ENCODE measurements around the gene NOVA2.
A peak's percentile ranks its signal among the peaks of the same experiment; 100 is the strongest.

NOVA2 gene

DNA sequence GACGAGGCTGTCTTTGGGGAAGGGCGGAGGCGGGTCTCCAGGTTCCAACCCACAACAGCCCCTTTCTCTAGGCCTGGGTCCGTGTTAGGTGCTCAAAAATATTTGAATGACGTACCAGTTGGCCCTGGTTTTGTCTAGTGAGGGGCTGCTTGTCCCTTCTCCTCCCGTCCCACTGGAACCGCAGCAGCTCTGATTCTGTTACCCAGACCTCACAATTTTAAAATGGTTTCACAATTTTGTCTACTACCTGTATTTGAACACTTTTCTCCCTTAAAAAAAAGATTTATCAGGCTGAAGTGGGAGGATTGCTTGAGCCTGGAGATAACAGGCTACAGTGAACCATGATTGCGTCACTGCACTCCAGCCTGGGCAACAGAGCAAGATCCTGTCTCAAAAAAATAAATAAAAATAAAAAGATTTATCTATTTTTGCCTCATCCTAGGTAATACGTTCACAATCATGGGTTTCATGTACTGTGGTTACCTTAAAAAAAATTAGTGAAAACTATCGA lies 86.4 kb downstream of the NOVA2 start:
- H3K36me3 ChIP-seq (ENCODE audit: control insufficient read depth, insufficient read depth, low read length): no peaks in the 10 kb centered on the region
- H3K9me3 ChIP-seq (ENCODE audit: control insufficient read depth, insufficient read depth, low read length): no peaks in the 10 kb centered on the region
- H3K27ac ChIP-seq (ENCODE audit: low read depth, low read length): peak overlapping the region; percentile 93
- no peaks in the 10 kb centered on the region for H3K27me3 ChIP-seq (ENCODE audit: control insufficient read depth, insufficient read depth, low read length)
- H3K9ac ChIP-seq (ENCODE audit: low read depth, low read length): peak overlapping the region; percentile 81
- H3K4me1 ChIP-seq (ENCODE audit: control insufficient read depth, insufficient read depth, low read length): peaks cover 3% of the 10 kb centered on the region; the same call in 1 of the 2 replicates
- peak overlapping the region; percentile 83 for H3K4me3 ChIP-seq (ENCODE audit: low read depth, low read length)

DNA sequence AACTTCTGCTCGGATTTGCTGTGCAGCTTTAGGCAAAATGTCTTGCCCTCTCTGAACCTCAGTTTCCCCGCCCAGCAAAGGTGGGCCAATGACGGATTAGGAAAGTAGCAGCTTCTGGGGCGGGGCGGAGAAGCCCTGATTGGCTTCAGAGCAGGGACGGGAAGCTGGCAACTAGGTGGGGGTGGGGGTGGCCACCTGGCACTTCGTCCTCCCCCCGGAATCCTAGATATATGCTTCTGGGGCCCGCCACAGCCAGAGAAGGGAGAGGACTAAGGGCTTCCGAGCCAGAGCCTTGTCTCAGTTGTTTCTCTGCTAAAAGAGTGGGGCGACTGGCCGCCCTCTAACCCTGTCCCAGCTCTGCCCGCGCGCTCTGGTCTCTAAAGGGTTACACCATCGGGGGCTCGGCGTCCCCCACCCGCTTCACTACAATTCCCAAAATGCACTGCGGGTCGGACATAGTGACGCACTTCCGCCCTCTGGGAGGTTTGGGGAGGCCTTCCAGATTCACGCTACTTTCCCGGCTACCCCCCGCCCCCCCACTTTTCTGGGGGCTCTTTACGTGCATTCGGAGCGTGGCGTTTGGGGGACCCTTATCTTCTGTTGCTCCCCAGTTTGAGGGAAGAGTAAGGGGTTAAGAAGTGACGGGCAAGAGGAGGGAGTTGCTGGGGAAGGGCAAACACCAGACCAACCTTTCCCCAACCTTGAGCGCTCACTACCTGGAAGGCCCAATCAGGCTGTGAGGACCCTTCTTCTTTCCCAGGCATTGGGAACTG lies 87.1 kb downstream of the NOVA2 start:
- Histone ChIP-seq H3K4me1 (ENCODE audit: control insufficient read depth, insufficient read depth, low read length) (peaks cover 9% of the 10 kb centered on the region), H3K27ac (ENCODE audit: low read depth, low read length) (peak overlapping the region; percentile 93), H3K9ac (ENCODE audit: low read depth, low read length) (peak overlapping the region; percentile 81), H3K4me3 (ENCODE audit: low read depth, low read length) (peak overlapping the region; percentile 83), H3K9me3 (ENCODE audit: control insufficient read depth, insufficient read depth, low read length) (no peaks in the 10 kb centered on the region), H3K36me3 (ENCODE audit: control insufficient read depth, insufficient read depth, low read length) (no peaks in the 10 kb centered on the region), H3K27me3 (ENCODE audit: control insufficient read depth, insufficient read depth, low read length) (no peaks in the 10 kb centered on the region)

DNA sequence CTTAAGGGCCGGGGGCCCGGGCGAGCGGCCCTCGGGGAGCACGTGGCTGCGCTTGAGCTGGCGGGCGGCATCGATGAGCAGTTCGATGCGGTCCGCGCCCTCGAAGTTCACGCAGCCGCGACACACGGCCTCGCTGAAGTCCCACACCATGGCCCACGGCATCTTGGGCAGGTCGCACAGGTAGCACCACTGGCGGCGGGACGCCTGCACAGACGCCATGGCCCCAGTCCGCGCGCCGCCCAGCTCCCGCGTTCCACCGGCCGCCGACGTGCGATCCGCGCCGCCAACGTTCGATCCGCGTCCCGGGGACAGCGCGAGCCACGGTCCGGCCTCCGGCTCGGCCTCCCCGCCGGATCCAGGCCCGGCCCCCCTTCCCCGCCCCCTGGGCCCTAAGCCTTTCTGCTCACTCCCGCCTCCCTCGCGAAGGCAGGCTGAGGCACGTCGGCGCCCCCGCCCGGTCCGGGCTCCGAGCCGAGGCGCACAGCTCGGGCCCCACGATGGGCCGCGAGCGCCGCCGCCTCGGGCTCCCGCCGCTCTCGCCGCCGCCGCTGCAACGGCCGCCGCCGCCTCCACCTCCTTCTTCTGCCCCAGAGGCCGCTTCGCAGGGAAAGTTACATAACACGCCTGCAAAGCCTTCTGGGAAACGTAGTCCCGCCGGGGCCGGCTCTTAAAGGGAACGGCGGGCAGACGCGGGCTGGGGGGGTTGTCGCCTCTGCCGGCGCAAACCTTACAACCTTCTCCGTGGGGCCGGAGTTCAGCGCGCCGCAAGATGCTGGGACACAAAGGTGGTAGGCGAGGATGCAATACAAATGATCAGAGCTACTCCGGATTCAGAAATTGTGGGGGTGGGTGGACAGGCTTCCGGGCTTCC lies 87.9 kb downstream of the NOVA2 start, which contains the start of gene IRF2BP1:
IRF2BP1 (minus strand) TSS at position 586 of the 871 bp plus-strand sequence; CDS start at position 219, 367 bp downstream.
- Histone ChIP-seq H3K4me1 (ENCODE audit: control insufficient read depth, insufficient read depth, low read length) (peaks cover 17% of the 10 kb centered on the region), H3K9me3 (ENCODE audit: control insufficient read depth, insufficient read depth, low read length) (no peaks in the 10 kb centered on the region), H3K4me3 (ENCODE audit: low read depth, low read length) (peak within 1 kb of the TSS; percentile 83), H3K9ac (ENCODE audit: low read depth, low read length) (peak within 1 kb of the TSS; percentile 81), H3K27me3 (ENCODE audit: control insufficient read depth, insufficient read depth, low read length) (no peaks in the 10 kb centered on the region), H3K36me3 (ENCODE audit: control insufficient read depth, insufficient read depth, low read length) (no peaks in the 10 kb centered on the region), H3K27ac (ENCODE audit: low read depth, low read length) (peak within 1 kb of the TSS; percentile 93)

DNA sequence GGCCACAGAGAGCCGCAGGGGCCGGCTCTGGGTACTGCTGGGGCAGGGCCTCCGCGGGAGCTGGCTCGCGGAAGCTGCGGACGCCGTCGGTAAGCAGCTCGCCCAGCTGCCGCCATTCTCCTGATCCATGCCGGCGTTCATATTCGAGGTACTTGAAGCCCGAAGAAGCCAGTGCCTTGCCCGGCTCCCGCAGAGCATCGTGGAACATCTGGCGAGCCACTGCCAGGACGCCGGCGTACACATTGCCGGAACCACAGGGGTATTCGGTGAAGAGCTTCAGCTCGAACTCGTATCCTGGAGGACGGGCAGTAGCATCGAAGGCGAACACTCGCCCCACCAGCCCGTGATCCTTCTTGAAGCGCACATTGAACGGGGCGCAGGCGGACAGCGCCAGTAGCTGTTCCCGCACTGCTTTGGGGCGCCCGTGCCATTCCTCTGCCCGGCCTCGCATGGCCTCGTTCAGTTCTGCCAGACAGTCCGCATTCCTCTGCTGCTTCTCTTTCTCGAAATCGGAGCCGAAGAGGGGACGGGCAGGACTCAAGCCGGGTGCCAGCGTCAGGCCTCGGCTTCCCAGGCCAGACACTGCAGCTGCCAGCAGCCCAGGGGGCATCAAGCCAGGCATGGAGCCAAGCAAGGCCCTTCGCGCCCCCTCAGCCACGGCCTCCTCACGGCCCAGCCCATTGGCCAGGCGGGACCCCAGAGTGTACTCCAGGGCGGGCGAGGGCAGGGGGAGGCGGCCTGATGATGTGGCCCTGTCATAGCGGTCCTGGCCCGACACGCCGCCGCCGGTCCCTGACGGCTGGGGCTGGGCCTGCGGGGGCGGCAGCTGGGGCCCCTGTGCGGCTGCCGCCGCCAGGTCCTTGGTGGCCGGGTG lies 88.7 kb downstream of the NOVA2 start:
- peak overlapping the region; percentile 83 for H3K4me3 ChIP-seq (ENCODE audit: low read depth, low read length)
- peaks cover 17% of the 10 kb centered on the region for H3K4me1 ChIP-seq (ENCODE audit: control insufficient read depth, insufficient read depth, low read length)
- no peaks in the 10 kb centered on the region for H3K9me3 ChIP-seq (ENCODE audit: control insufficient read depth, insufficient read depth, low read length)
- peak overlapping the region; percentile 81; the same call in 1 of the 2 replicates for H3K9ac ChIP-seq (ENCODE audit: low read depth, low read length)
- H3K36me3 ChIP-seq (ENCODE audit: control insufficient read depth, insufficient read depth, low read length): no peaks in the 10 kb centered on the region
- H3K27ac ChIP-seq (ENCODE audit: low read depth, low read length): peak overlapping the region; percentile 93
- no peaks in the 10 kb centered on the region for H3K27me3 ChIP-seq (ENCODE audit: control insufficient read depth, insufficient read depth, low read length)

DNA sequence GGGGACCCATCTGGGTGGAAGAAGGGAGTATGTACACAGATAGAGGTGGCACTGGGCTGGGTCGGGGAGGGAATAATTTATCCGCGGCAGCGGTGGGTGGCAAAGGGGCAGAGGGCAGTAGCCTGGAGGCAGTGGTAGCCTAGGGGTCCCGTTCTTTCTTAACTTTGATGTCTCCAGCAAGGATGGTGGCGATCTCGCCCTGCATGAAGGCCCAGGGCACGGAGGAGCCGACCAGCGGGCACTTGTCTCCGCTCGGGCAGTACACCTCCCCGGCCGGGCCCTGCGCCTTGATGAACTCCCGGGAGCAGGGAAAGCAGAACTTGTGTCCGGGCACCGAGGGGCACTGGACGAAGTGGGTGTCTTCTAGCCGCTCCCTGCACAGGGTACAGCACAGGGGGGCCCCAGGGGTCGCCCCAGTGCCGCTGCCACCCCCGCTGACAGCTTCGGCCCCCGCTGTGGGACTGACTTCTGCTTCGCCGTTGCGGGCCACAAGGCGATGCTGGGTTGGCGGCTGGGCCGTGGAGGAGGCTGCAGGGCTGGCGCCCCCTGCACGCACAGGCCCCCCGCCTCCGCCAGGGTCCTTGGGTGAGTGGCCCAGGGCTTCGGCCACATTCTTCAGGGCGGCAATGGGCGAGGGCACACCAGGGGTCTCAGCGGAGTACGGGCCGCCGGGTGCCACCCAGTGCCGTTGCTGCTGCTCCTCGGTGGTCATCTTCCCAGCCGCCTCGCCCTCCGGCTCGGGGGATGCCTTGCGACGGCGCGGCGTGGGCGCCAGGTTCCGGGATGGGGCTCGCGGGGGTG lies 89.6 kb downstream of the NOVA2 start:
- Histone ChIP-seq H3K4me3 (ENCODE audit: low read depth, low read length) (no peak overlapping the region), H3K9ac (ENCODE audit: low read depth, low read length) (no peak overlapping the region)

More for the DNA sequence above, 89.6 kb downstream of the NOVA2 start:
- Histone ChIP-seq H3K4me1 (ENCODE audit: control insufficient read depth, insufficient read depth, low read length) (peaks cover 17% of the 10 kb centered on the region), H3K36me3 (ENCODE audit: control insufficient read depth, insufficient read depth, low read length) (no peaks in the 10 kb centered on the region), H3K9me3 (ENCODE audit: control insufficient read depth, insufficient read depth, low read length) (no peaks in the 10 kb centered on the region), H3K27ac (ENCODE audit: low read depth, low read length) (no peak overlapping the region), H3K27me3 (ENCODE audit: control insufficient read depth, insufficient read depth, low read length) (no peaks in the 10 kb centered on the region)
